Lower leg skin (tissue), 3 donors: Measurements from ENCODE around the gene HMGXB3.

Experiments
- CTCF ChIP-seq, 3 donors: fragments of 450-650 bp; IDR thresholded peaks; one replicate each; pipeline ENCODE4 v1.5.1; 2016; ENCODE audit warnings: antibody characterized with exemption in 3 of 3, mild to moderate bottlenecking in 3 of 3, moderate library complexity in 2 of 3
- POLR2A ChIP-seq, 2 donors: fragments of 450-650 bp; IDR thresholded peaks; one replicate each; pipeline ENCODE4 v1.6.1; 2016 to 2017; ENCODE audit warnings: antibody characterized with exemption in 2 of 2, mild to moderate bottlenecking in 1 of 2, moderate library complexity in 1 of 2

GRCh38 chr5:150068961-150069645 lies 68.6 kb downstream of the HMGXB3 start:
- no peak for TF ChIP-seq CTCF (IDR thresholded peaks at IDR 0.05)
- TF ChIP-seq POLR2A (IDR thresholded peaks at IDR 0.05) = no peak
